OCI-LY3 (cell line): ENCODE data around the gene KDM3A.

Experiments used
- CTCF ChIP-seq: fragments of 200-600, 300-600 bp; sonication (generic); IDR thresholded peaks from 2 replicates; pipeline ENCODE4 v1.5.1; 2014; ENCODE audit warnings: antibody characterized with exemption, low read length, low read depth
- EZH2phosphoT487 ChIP-seq: fragments of 200-600 bp; shearing (Covaris generic); IDR thresholded peaks from 2 replicates; pipeline ENCODE4 v1.6.1; 2018; ENCODE audit warnings: antibody characterized with exemption, mixed run types, low read depth

DNA sequence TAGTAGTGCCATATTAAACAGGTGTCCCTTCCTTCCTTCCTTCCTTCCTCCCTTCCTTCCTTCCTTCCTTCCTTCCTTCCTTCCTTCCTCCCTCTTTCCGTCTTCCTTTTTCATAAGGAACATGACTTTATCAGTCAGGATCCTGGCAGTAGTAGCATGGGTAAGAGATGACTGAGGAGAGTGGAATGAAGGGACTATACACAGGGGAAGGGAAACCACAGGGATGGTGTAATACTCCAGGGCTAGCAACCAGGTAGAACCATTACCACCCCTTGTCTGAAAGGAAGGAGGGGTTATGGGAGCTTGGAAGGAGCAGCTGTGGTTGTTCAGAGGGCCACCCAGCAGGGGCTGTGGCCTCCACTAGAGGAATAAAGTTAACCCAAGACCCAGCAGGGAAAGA is 23.2 kb upstream of the KDM3A start:
- TF ChIP-seq CTCF (no peak), EZH2phosphoT487 (no peak)
